Astrocyte of the spinal cord (primary cell): Measurements from ENCODE around the gene TCF21.

Source experiments
- DNase-seq: peaks from one replicate; pipeline ENCODE4 v3.0.0; 2011; ENCODE audit warnings: low read depth, low spot score
- H3K4me3 ChIP-seq: 2 replicates; pipeline ENCODE4 v1.5.1; 2011; ENCODE audit warnings: low read depth, mild to moderate bottlenecking, low read length, moderate library complexity
- CTCF ChIP-seq: IDR thresholded peaks from 2 replicates; pipeline ENCODE4 v1.5.1; 2012; ENCODE audit warnings: low read depth, mild to moderate bottlenecking, low read length, inconsistent platforms
- in situ Hi-C: cut with HindIII; loops from 2 replicates; pipeline ENCODE4 v1.10.0; 2017; ENCODE audit warnings: low sequenced_read_pairs

Gene TCF21

GRCh38 chr6:133887156-133887879 lies 1.6 kb upstream of the TCF21 start:
- TF ChIP-seq CTCF, result no peak
- in situ Hi-C loops, result no loop called here
- no peak for DNase-seq
- no peak overlapping the region for H3K4me3 ChIP-seq

GRCh38 chr6:133887880-133888230 lies 1.1 kb upstream of the TCF21 start:
- no peak for DNase-seq
- H3K4me3 ChIP-seq, result no peak overlapping the region
- in situ Hi-C loops, result no loop called here
- no peak for TF ChIP-seq CTCF

- in situ Hi-C loops, result no loop called here
- peak overlapping the region; percentile 52 for H3K4me3 ChIP-seq
- DNase-seq, result peak; percentile 60
- peak; percentile 30 for TF ChIP-seq CTCF
These were observed 867 bp downstream of the TCF21 start for GRCh38 chr6:133889557-133890403.

- in situ Hi-C loops, result no loop called here
- TF ChIP-seq CTCF, result no peak
- H3K4me3 ChIP-seq, result peak overlapping the region; percentile 52
- DNase-seq, result peak; percentile 54
These were observed 1.8 kb downstream of the TCF21 start for GRCh38 chr6:133890711-133891148.

GRCh38 chr6:133891149-133891926 lies 2.4 kb downstream of the TCF21 start:
- DNase-seq, result peak; percentile 50
- TF ChIP-seq CTCF, result no peak
- peak overlapping the region; percentile 52 for H3K4me3 ChIP-seq
- in situ Hi-C loops, result no loop called here
